B cell (primary cell): ENCODE results near the gene CMTM8. TPM values are rescaled to one million over a fixed set of nuclear protein-coding genes. Genes with fewer than 3 reads are reported as not detected.

Source experiments
- ATAC-seq: fragments of 200-7000 bp; cut with Tn5 transposase; one replicate; pipeline ENCODE4 v1.10.0; 2021; ENCODE audit warnings: low read depth, mild to moderate bottlenecking, moderate number of reproducible peaks, moderate library complexity
- CTCF ChIA-PET: fragments of 350-600 bp; sonication (Branson Sonifier 250); formaldehyde crosslinking; loops from one replicate; lab custom pipeline; 2021; ENCODE audit warnings: antibody characterized with exemption, inconsistent platforms; lab: Charles Lee
- POLR2A ChIA-PET: fragments of 350-600 bp; sonication (Branson Sonifier 250); formaldehyde crosslinking; loops from one replicate; lab custom pipeline; 2021; ENCODE audit warnings: antibody characterized with exemption; lab: Charles Lee
- DNase-seq: peaks from one replicate; pipeline ENCODE4 v3.0.0; 2013
- H2AFZ ChIP-seq: 2 replicates; pipeline ENCODE4 v1.6.1; 2012; ENCODE audit warnings: mild to moderate bottlenecking, low read depth, low read length; ENCODE audit not compliant: insufficient read depth, poor library complexity, severe bottlenecking
- H3K27ac ChIP-seq, 2 donors: 1 replicate in 1 of 2; 2 replicates in 1 of 2; pipeline ENCODE4 v1.5.1; 2012 to 2013; ENCODE audit warnings: low read length in 2 of 2, mild to moderate bottlenecking in 2 of 2, moderate library complexity in 1 of 2
- H3K27me3 ChIP-seq, 4 experiments: fragments of 200-600 bp in 1 of 4; sonication (generic) in 1 of 4; replicated peaks in 1 of 4; 1 replicate in 2 of 4; 2 replicates in 2 of 4; pipeline versions ENCODE4 v1.6.1 to v1.7.0; 2013 to 2016; ENCODE audit warnings: low read length in 3 of 4, mild to moderate bottlenecking in 2 of 4, mixed read lengths in 1 of 4, moderate library complexity in 1 of 4; ENCODE audit not compliant: insufficient read depth in 4 of 4, control insufficient read depth in 3 of 4; ENCODE audit errors: control extremely low read depth in 1 of 4
- H3K36me3 ChIP-seq, 2 experiments: replicated peaks in 1 of 2; 1 replicate in 1 of 2; 2 replicates in 1 of 2; pipeline versions ENCODE4 v1.6.1 to v1.7.1; 2013; ENCODE audit warnings: low read length in 1 of 2; ENCODE audit not compliant: insufficient read depth in 2 of 2, control insufficient read depth in 1 of 2; ENCODE audit errors: control extremely low read depth in 1 of 2, extremely low read depth in 1 of 2
- H3K4me1 ChIP-seq, 2 donors: fragments of 200-600 bp in 1 of 2; sonication (generic) in 1 of 2; 1 replicate in 1 of 2; 2 replicates in 1 of 2; pipeline versions ENCODE4 v1.5.1 to v1.6.1; 2013 to 2017; ENCODE audit warnings: low read length in 2 of 2; ENCODE audit not compliant: control insufficient read depth in 2 of 2, insufficient read depth in 2 of 2
- H3K4me2 ChIP-seq: replicated peaks from 2 replicates; pipeline ENCODE3; 2012; ENCODE audit warnings: mild to moderate bottlenecking, low read depth, low read length; ENCODE audit not compliant: poor library complexity, severe bottlenecking
- H3K4me3 ChIP-seq, 5 experiments: fragments of 200-600 bp in 1 of 5; sonication (generic) in 1 of 5; 1 replicate in 3 of 5; 2 replicates in 2 of 5; pipeline versions ENCODE4 v1.5.1 to v1.7.0; 2011 to 2016; ENCODE audit warnings: low read length in 4 of 5, mild to moderate bottlenecking in 4 of 5, low read depth in 2 of 5, control low read depth in 1 of 5, moderate library complexity in 1 of 5; ENCODE audit not compliant: insufficient read depth in 1 of 5; ENCODE audit errors: control extremely low read depth in 1 of 5, extremely low read depth in 1 of 5
- H3K79me2 ChIP-seq: fragments of 200-600 bp; sonication (generic); one replicate; pipeline ENCODE4 v1.6.0; 2016; ENCODE audit warnings: low read length; ENCODE audit not compliant: control insufficient read depth, insufficient read depth
- H3K9ac ChIP-seq: fragments of 200-600 bp; sonication (generic); 2 replicates; pipeline ENCODE4 v1.6.1; 2017; ENCODE audit warnings: mild to moderate bottlenecking, low read length, moderate library complexity
- H3K9me3 ChIP-seq, 3 donors: one replicate each; pipeline versions ENCODE4 v1.6.1 to v1.7.1; 2013; ENCODE audit warnings: low read length in 2 of 3; ENCODE audit not compliant: control insufficient read depth in 2 of 3, insufficient read depth in 1 of 3; ENCODE audit errors: control extremely low read depth in 1 of 3
- H4K20me1 ChIP-seq: 2 replicates; pipeline ENCODE4 v1.6.0; 2012; ENCODE audit warnings: mild to moderate bottlenecking, low read length; ENCODE audit not compliant: insufficient read depth, control insufficient read depth, poor library complexity, severe bottlenecking
- H3K27ac Mint-ChIP-seq: one replicate; pipeline ENCODE4 v1.8.0; 2021; ENCODE audit warnings: mixed read lengths
- H3K27me3 Mint-ChIP-seq: one replicate; pipeline ENCODE4 v1.8.0; 2021; ENCODE audit warnings: mixed read lengths
- H3K4me1 Mint-ChIP-seq: one replicate; pipeline ENCODE4 v1.8.0; 2021; ENCODE audit warnings: mixed read lengths
- H3K4me3 Mint-ChIP-seq: one replicate; pipeline ENCODE4 v1.8.0; 2021; ENCODE audit warnings: mixed read lengths
- H3K9me3 Mint-ChIP-seq: one replicate; pipeline ENCODE4 v1.8.0; 2022; ENCODE audit warnings: mixed read lengths; ENCODE audit not compliant: insufficient read depth
- CTCF ChIP-seq: fragments of 200-600 bp; IDR thresholded peaks from one replicate; pipeline ENCODE4 v1.8.0; 2022; ENCODE audit warnings: antibody characterized with exemption, mild to moderate bottlenecking
- EZH2 ChIP-seq: IDR thresholded peaks from 2 replicates; pipeline ENCODE4 v1.6.1; 2012; ENCODE audit warnings: borderline replicate concordance, low read depth, mild to moderate bottlenecking, moderate library complexity, low read length; ENCODE audit not compliant: insufficient read depth, poor library complexity, severe bottlenecking
- WGBS: methylation state at CpG from one replicate; pipeline ENCODE4 v1.1.5; 2013; ENCODE audit warnings: missing lambda C conversion rate; ENCODE audit not compliant: insufficient coverage; 5-methylcytosine and 5-hydroxymethylcytosine counted together
- intact Hi-C: fragments of 100-400 bp; cut with micrococcal nuclease; formaldehyde crosslinking; loops from one replicate; pipeline ENCODE4 v1.10.0; 2022
- polyA plus RNA-seq: library from polyadenylated mRNA; depleted of rRNA; stranded (reverse); fragments of >200 nt; gene quantifications from 2 replicates; pipeline ENCODE4 v1.2.3, GENCODE V29; 2012
- total RNA-seq, 2 donors: library from RNA; stranded (reverse); fragments of 120-200 nt in 1 of 2; gene quantifications; 1 replicate in 1 of 2; 2 replicates in 1 of 2; pipeline versions ENCODE4 v1.2.3 to v1.2.4, GENCODE V29; 2013 to 2022

Gene CMTM8
- total and polyA plus RNA-seq, 2 donors (not counting 1 experiment from before 2014, with no cell fraction given): 0.25 to 0.28 TPM

GRCh38 chr3:32282578-32283154 is 44.2 kb downstream of the CMTM8 start:
- CTCF ChIA-PET: interaction anchor here (1.0 kb wide), 1 partner anchor 104 kb away, joined by 4 read pairs; no protein-coding TSS in a partner anchor
- WGBS: 100% methylated on average over 1 of the region's 4 CpGs
- peaks cover 4% of the 10 kb centered on the region for H3K27me3 Mint-ChIP-seq
- Histone ChIP-seq H3K27me3 (peaks cover 0 to 4% (median 0%) of the 10 kb centered on the region in 4 experiments), H3K79me2 (no peaks in the 10 kb centered on the region), H3K4me3 (no peak overlapping the region), H3K4me2 (peak overlapping the region; percentile 53), H3K9me3 (no peaks in the 10 kb centered on the region), H3K4me1 (peaks cover 19 to 24% of the 10 kb centered on the region in 2 donors), H4K20me1 (no peaks in the 10 kb centered on the region), H3K36me3 (no peaks in the 10 kb centered on the region), H2AFZ (peak overlapping the region; percentile 34), H3K27ac (no peak overlapping the region), H3K9ac (no peak overlapping the region)
- intact Hi-C loops: no loop called here
- no peaks in the 10 kb centered on the region for H3K9me3 Mint-ChIP-seq
- POLR2A ChIA-PET: no interaction called here
- TF ChIP-seq EZH2 (no peak), CTCF (no peak)
- DNase-seq: no peak
- H3K4me3 Mint-ChIP-seq: no peak overlapping the region
- no peak overlapping the region for H3K27ac Mint-ChIP-seq
- no peak for ATAC-seq
- peaks cover 24% of the 10 kb centered on the region for H3K4me1 Mint-ChIP-seq

- Mint-ChIP-seq H3K27me3 (peaks cover 4% of the 10 kb centered on the region), H3K9me3 (no peaks in the 10 kb centered on the region), H3K4me1 (peaks cover 24% of the 10 kb centered on the region), H3K27ac (no peak overlapping the region), H3K4me3 (peak overlapping the region; percentile 9)
- Histone ChIP-seq H3K9me3 (no peaks in the 10 kb centered on the region), H3K27ac (no peak overlapping the region), H2AFZ (peak overlapping the region; percentile 34), H4K20me1 (no peaks in the 10 kb centered on the region), H3K27me3 (peaks cover 0 to 4% (median 0%) of the 10 kb centered on the region in 4 experiments), H3K4me3 (no peak overlapping the region), H3K9ac (no peak overlapping the region), H3K4me1 (peaks cover 19 to 24% of the 10 kb centered on the region in 2 donors), H3K4me2 (peak overlapping the region; percentile 53), H3K79me2 (no peaks in the 10 kb centered on the region), H3K36me3 (no peaks in the 10 kb centered on the region)
- ChIA-PET CTCF (interaction anchor here (1.0 kb wide), 1 partner anchor 105 kb away, joined by 4 read pairs; no protein-coding TSS in a partner anchor), POLR2A (no interaction called here)
- intact Hi-C loops: no loop called here
- TF ChIP-seq EZH2: no peak
- no peak for TF ChIP-seq CTCF
- 16% methylated on average over 13 of the region's 14 CpGs for whole genome bisulfite sequencing
- peak; percentile 80 for ATAC-seq
- DNase-seq: peak; percentile 52
Observed at GRCh38 chr3:32283304-32283703, 44.8 kb downstream of the CMTM8 start.
